Measurements from ENCODE around the gene OSBPL1A.

OSBPL1A gene

DNA sequence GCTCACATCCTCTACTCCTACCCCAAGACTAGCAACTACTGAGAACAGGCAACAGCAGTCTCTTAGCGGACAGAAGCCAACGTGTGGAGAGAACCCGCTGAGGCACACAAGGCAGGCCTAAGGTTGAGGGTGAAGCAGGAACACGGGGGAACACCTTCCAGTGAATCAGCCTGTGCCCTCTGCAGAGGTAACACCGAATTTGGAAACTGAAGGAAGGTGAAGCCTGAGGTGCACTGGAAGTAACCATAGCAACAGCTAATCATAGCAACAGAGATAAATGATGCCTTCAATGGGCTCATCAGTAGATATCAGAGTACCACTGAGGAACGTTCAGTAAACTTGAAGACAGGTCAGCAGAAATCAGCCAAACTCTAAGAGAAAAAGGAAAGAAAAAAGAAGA lies 43.3 kb downstream of the OSBPL1A start:
- FAIRE-seq = no peak

DNA sequence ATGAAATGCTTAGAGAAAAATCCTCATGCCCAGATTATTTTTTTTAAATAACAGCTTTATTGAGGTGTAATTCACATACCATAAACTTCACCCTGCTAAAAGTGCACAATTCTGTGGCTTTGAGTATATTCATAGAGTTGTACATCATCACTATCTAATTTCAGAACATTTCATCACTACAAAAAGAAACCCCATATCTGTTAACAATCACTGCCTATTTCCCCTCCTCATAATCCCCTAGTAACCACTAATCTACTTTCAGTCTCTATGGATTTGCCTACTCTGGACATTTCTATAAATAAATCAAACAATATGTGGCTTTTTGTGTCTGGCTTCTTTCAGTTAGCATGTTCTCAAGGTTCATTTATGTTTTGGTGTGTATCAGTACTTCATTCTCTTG lies 51.4 kb downstream of the OSBPL1A start:
- FAIRE-seq (no peak), DNase-seq (ENCODE audit: extremely low spot score, insufficient read length, low read depth) (no peak)

More for the DNA sequence above, 43.3 kb downstream of the OSBPL1A start:
- DNase-seq (ENCODE audit: extremely low spot score, insufficient read length, low read depth) = no peak

DNA sequence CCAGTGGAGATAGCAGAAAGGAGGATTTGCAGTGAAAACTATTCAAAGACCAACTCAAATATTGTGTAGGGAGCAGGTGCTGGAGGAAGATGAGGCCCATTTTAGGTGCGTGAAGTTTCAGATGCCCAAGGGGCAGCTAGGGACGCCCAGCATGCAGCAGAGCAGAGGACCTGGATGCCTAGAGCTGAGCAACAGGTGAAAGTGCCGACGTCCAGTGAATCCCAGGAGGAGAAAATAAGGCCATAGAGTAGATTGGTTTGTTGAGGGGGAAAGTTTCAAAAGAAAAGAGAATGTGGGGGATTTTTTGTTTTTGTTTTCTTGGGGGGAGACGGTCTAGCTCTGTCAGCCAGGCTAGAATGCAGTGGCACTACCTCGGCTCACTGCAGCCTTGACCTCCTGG lies 53.1 kb downstream of the OSBPL1A start:
- no peak for DNase-seq (ENCODE audit: extremely low spot score, insufficient read length, low read depth)
- FAIRE-seq = no peak

DNA sequence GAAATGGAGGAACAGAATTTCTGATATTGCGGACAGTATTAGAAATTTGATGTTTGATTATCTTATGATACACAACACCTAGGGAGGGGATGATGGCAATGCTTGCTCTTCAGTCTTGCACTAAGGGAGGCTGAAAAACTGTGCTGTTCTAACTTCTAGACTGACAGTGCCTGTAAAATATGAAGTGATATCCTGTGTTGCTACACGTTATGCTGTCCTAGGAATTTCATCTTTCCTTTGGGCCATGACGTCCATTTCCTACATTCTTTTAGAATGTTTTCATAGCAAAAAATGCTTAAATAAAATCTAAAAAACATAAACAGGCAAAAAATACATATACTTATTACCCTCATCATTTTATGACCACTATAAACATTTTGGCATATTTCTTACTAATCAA lies 55.3 kb downstream of the OSBPL1A start:
- no peak for FAIRE-seq
- DNase-seq (ENCODE audit: extremely low spot score, insufficient read length, low read depth) = no peak

DNA sequence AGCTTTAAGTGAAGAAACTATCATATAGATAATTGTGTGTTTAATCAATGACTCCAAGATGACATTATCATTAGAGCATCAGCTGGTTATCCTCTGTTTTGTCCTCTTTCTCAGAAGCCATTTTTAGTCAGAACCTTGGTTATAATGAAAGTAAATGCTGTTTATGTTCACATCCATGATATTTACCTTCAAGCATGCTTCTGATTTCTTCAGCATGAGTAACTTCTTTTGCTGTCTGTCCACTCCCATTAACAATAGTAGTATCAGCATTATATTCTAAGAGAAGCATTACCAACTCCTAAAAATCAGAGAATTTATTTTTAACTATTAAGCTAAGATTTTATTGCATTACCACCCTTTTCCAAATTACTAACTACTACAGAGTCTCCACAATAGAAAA lies 56.3 kb downstream of the OSBPL1A start:
- FAIRE-seq (no peak), DNase-seq (ENCODE audit: extremely low spot score, insufficient read length, low read depth) (no peak)

DNA sequence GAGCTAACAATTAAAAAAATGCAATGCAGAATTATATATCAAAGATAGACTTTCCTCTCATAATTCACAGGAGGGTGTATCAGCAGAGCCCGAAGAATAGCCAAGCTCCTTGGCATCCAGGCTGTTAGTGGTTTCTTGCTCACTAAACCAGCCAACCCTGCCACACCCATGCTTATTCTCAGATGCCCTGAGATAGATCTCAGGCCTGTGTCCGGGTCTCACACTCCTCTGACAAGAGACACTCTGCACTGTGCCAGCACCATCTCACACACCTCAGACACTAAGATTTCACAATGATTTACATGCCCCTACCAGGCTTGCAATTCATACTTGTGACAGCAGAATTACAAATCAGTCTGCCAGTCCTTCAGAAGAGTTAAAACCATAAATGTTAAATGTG lies 64.5 kb downstream of the OSBPL1A start:
- FAIRE-seq = no peak
- no peak for DNase-seq (ENCODE audit: extremely low spot score, insufficient read length, low read depth)

DNA sequence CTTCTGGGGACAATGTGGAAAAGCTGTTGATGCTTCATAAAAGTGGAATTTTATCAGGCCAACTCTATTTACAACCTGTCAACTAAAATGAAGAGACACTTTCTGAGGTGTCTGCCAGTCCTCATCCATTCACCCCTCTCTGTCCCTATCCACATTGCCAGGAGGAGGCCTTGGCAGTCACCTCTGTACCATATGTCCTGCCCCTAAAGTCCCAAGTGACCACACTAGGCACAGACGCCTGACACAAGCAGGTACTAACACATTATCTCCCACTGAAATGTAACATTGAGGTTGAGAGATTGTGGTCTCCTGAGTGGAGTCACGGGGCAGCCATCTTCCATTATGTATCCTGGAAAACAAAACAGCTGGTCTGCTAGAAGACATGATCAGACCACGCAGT lies 71.4 kb downstream of the OSBPL1A start:
- DNase-seq (ENCODE audit: extremely low spot score, insufficient read length, low read depth) (no peak), FAIRE-seq (no peak)

DNA sequence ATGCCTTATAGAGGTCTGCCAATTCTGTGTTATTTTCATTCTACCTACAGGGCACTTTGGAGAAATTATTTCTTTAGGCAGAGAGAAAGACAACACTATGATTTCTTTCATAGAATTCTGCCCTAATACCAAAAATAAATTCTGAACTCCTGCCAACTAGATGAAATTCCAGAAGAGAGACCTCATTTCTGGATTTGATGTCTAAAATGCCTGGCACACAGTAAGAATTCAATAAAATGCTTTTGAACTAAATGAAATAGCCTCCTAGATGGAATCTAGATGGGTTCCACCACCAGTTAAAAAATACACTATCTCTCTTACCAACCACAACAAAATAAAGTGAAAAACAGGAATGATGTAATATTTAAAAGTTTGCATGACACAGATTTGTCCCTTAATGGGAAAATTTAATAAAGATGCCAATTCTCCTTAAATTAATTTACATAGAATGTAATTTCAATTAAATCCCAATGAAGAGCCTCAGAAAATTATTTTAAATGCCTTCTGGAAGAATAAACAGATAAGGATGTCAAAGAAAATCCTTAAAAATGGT lies 75.0 kb downstream of the OSBPL1A start:
- FAIRE-seq = no peak

DNA sequence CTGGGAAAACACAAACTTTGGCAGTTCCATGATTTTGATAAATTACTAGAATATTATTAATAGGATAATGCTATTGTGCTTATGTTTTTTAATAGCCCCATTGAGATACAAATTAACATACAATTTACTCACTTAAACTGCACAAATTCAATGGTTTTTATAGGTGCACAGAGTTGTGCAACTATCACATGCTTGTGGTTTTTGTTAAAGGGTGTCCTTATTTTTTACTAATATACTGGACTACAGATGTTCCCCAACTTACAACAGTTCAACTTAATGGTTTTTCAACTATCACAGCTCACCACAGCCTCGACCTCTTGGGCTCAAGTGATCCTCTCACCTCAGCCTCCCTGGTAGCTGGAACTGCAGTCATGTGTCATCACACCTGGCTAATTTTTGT lies 76.6 kb downstream of the OSBPL1A start:
- FAIRE-seq = no peak
- DNase-seq (ENCODE audit: extremely low spot score, insufficient read length, low read depth) = no peak

More for the DNA sequence above, 75.0 kb downstream of the OSBPL1A start:
- DNase-seq (ENCODE audit: extremely low spot score, insufficient read length, low read depth) = no peak

DNA sequence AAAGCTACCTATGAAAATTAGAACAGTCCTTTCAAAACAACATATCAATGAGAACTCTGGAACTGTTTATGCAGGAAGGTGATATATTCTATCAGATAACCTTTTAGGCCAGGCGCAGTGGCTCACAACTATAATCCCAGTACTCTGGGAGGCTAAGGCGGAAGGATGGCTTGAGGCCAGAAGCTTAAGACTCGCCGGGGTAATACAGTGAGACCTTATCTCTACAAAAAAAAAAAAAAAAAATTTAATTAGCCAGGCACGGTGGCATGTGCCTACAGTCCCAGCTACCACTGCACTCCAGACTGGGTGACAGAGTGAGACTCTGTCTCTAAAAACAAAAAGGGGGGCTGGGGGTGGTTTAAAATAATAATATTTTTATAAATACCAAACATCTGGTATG lies 77.9 kb downstream of the OSBPL1A start:
- FAIRE-seq (no peak), DNase-seq (ENCODE audit: extremely low spot score, insufficient read length, low read depth) (no peak)

DNA sequence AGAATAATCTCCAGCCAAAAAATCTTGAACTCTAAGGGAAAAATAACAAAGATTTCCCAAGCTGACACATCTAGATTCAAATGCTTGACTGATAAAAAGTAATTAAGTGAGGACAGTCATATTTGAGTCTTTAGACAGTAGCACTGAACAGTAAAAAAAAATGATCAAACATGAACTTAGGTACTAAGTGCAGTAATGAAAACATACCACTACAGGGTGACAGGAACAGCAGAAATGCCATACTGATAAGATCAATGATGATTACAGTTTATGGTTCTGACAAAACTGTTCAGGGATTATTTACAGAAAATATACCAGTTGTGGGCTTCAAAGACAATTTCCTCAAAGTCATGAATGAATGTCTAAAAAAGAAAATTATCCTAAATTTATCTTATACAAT lies 80.3 kb downstream of the OSBPL1A start:
- FAIRE-seq (no peak), DNase-seq (ENCODE audit: extremely low spot score, insufficient read length, low read depth) (no peak)

DNA sequence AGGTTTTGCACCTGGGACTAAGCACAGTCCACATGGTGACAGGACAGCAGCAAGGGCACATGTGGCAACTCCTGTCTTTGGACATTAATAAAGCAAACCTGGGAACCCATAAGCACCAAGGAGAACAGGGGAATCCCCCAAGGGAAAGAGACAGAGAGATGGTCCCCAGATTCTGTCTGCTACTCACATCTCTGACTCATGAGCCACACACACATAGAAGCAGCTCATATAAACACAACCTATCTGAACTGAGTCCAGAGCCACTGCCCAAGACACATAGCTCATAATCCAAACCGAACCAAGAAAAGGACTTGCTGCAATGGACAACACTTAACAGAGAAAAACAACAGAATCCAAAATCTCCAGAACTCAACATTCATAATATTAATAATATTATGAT lies 82.5 kb downstream of the OSBPL1A start:
- DNase-seq (ENCODE audit: extremely low spot score, insufficient read length, low read depth) (no peak), FAIRE-seq (no peak)

DNA sequence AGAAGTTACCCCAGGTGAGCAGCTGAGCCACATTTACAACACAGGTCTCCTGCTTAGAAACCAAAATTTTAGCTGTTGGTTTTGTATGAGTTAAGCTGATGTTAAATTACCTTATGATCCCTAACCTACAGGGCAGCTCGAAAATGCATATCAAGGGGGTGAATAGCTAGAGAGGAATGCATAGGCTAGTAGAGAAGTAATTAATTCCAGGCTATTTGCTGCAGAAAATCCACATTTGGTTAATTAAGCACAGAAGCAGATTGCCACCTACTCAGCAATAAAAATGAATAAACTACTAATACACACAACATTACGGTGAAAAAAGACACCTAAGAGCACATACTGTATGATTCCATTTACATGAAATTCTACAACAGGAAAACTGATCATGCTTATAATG lies 91.4 kb downstream of the OSBPL1A start:
- no peak for DNase-seq (ENCODE audit: extremely low spot score, insufficient read length, low read depth)
- no peak for FAIRE-seq

DNA sequence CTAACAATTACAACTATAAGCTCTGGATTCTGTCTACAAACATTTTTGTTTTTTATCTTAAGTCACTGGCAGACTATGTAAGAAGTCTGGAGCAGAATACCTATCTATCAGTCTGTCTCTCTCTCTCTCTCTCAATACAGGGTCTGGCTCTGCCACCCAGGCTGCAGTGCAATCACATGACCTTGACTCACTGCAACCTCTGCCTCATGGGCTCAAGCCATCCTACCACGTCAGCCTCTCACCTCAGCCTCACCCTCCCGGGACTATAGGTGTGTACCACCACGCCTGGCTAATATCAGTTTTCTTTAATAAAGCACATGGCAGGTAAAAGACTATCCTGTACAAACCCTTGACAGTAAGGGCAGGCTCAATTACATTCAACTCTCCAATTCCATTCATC lies 96.9 kb downstream of the OSBPL1A start:
- FAIRE-seq = no peak

DNA sequence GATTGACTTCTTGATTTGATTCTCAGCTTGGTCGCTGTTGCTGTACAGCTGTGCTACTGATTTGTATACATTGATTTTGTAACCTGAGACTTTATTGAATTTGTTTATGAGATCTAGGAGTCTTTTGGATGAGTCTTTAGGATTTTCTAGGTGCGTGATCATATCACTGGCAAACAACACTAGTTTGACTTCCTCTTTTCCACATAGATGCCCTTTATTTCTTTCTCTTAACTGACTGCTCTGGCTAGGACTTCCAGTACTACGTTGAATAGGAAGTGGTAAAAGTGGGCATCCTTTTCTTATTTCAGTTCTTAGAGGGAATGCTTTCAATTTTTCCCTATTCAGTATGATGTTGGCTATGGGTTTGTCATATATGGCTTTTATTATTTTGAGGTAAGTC lies 101.3 kb downstream of the OSBPL1A start:
- FAIRE-seq (no peak), DNase-seq (ENCODE audit: extremely low spot score, insufficient read length, low read depth) (no peak)

More for the DNA sequence above, 96.9 kb downstream of the OSBPL1A start:
- no peak for DNase-seq (ENCODE audit: extremely low spot score, insufficient read length, low read depth)

DNA sequence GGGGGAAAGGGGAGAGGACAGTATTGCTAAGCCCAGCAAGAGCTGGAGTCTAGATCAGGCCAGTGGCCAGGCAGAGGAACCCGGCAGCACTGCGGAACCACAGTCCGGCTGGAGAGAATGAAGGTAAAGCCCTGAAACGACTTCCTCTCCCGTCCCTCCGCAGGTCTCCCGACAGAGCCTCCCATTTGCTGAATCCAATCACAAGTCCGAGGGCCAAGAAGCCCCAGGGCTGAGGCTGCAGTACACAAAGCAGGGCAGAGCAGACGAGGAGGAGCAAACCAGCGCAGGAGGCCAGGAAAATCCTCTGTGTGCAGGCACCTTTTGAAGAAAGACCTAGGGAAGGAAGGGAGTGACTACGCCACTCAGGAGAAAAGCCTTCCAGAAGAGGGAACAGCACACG lies 104.4 kb downstream of the OSBPL1A start:
- FAIRE-seq (no peak), DNase-seq (ENCODE audit: extremely low spot score, insufficient read length, low read depth) (no peak)

DNA sequence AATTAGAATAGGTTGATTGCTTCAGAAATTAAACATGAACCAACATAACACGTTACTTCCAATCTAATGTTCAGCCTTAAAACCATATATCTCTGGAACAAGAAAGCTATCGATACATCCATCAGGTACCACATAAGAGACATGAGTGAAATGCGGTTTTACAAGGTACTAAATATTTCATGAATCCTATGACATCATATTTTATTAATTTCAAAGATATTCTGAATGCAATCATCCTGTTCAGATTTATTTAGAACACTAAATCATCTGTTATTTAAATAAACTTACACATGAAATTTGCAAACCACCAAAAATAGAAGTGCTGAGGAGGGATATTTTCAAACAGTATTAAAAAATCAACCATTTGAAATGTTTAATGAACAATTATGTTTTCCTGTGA lies 119.0 kb downstream of the OSBPL1A start:
- FAIRE-seq (no peak), DNase-seq (ENCODE audit: extremely low spot score, insufficient read length, low read depth) (no peak)

DNA sequence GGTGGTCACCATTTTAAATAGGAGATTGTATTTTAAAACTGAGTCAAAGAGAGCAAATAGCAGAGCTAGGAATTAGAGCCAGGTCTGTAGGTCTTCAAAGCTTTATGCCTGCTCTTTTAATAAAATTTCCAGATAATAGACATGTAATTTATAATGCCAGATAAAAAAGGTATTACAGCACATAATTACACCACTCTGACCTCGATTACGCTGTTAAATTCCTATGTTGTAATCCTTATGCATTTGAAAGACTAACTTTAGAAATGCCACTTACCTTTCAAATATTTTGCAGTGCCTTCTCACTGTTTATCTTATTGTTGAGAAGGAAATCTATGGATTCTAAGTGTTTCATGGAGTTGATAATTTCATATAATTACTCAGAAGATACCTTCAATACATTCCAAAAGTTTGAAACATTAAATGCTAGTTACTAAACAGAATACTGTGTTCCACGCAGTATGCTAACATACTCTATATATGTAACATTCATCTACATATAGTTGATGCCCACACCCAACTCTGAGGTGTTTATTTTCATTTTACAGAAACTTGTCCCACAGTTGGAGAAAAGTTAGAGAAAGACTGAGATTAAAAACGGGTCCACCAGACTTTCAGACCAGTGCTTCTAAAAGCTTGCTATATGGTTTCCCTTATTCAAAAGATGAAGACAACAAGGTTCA lies 120.0 kb downstream of the OSBPL1A start:
- FAIRE-seq (no peak), DNase-seq (ENCODE audit: extremely low spot score, insufficient read length, low read depth) (no peak)

DNA sequence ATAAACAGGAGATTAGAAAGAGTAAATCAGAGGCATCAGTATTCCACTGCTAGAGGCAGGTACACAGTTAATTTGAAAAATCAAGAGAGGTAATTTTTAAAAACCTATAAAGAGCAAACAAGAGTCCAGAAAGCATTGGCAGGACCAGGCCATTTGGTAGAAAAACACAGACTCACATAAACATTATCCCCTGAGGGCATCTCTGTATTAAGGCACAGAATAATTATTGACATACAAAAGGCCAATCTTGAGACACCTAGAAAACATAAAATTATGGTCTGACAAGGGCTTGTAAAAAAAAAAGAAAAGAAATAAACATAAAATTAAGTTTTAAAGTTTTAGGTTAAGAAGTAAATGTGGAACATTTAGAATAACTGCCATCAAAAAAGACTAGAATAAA lies 120.6 kb downstream of the OSBPL1A start:
- FAIRE-seq = no peak

DNA sequence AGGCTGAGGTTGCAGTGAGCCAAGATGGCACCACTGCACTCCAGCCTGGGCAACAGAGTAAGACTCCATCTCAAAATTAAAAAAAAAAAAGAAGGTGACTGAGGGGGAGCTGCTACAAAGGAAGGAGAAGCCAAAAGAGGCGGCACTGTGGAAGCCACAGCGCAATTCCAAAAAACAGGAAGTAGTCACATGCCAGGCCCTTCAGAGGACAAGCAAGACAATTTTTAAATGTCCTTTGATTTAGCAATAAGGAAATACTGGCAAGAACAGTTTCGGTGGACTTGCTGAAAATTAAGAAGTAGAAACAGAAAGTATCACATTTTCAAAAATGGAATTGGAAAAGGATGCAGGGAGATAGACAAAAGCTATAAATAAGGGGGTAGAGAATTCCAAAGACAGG lies 122.8 kb downstream of the OSBPL1A start:
- DNase-seq (ENCODE audit: extremely low spot score, insufficient read length, low read depth) (no peak), FAIRE-seq (no peak)

More for the DNA sequence above, 120.6 kb downstream of the OSBPL1A start:
- no peak for DNase-seq (ENCODE audit: extremely low spot score, insufficient read length, low read depth)

DNA sequence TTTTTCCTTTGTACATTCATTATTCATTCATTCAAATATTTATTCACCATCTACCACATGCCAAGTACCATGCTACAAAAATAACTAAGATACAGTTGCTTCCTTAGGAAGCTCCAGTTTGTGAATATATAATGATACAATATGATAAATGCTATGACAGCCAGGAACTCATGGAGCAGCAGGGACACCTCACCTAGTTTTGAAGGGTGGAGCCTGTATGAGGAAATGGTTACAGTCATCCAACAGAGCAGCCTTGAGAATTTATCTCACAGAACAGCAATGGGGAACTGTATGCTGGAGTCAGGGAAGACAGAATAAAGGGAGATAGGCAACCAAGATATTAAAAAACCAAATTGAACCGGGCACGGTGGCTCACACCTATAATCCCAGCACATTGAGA lies 124.0 kb downstream of the OSBPL1A start:
- DNase-seq (ENCODE audit: extremely low spot score, insufficient read length, low read depth) (no peak), FAIRE-seq (no peak)

DNA sequence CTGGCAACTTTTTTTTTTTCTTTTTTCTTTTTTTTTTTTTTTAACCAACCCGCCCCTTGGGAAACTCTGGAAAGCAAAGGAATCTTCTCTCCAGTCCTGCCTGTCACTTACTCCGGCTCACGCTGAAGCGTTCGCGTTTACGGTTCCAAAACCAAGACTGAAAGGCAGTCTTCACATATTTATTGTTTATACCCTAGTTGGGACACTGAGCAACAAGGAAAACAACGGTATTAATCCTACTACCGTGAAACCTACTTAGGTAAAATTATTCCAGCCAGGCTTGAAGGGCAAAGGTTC lies 125.4 kb downstream of the OSBPL1A start:
- FAIRE-seq (no peak), DNase-seq (ENCODE audit: extremely low spot score, insufficient read length, low read depth) (no peak)
